Measurements from ENCODE around the gene AGA. TPM values are rescaled to one million over a fixed set of nuclear protein-coding genes. Genes with fewer than 3 reads are reported as not detected.

The AGA gene
- total and polyA plus RNA-seq, 7 experiments from 2014 or later, result 20.4 to 32.8 (median 27.0) TPM

DNA sequence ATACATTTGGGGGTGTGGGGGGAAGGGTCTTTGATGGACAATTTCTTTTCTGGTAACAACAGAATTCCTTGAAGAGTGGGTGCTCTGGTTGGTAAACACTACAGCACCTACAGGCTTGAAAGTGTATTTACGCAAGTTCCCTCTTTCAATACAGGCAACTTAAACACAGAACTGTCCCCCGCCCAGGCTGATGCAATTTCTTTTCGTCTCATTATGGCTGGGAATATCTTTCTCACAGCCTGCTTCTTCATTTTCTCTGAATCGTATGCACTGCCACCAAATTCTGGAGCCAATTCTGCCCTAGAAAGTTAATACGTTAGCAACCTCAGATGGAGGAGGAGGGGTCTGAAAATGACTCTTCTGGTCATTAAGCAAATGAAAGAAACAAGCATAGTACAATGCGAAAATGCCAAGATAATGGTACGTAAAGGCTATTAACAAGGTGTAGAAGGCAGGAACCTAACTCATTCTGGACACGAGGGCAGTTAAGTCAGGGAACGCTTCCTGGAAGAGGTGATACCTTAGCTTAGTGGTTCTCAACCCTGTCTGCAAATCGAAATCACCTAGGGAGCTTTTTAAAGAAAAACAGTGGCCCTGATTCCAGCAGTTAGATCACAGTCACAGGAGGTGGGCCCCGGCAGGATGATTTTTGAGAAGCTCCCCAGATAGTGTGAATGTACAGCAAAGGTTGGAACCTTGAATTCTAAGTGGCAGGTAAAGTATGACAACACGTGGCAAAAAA, 1.0 kb downstream of the AGA start:
- no peaks in the 10 kb centered on the region for H3K9me3 ChIP-seq (ENCODE audit: control insufficient read depth in 2 of 3, low read length in 3 of 3)
- peak in 5 of 9 donors; percentile 2 to 31 (median 13) for DNase-seq
- no peak for ATAC-seq
- H3K4me1 ChIP-seq (ENCODE audit: control insufficient read depth in 2 of 2, insufficient read depth in 2 of 2, low read length in 2 of 2), result peaks cover 12 to 13% of the 10 kb centered on the region in 2 donors
- ChIA-PET POLR2A (interaction anchor here (0.6 to 3.0 kb wide), 15 partner anchors 10 to 1417 kb away, joined by 3 to 72 read pairs (median 4); partner anchors contain the start of gene NEIL3), CTCF (interaction anchor here (1.6 to 2.0 kb wide), 2 partner anchors 50 to 74 kb away, joined by 5 to 6 read pairs; no protein-coding TSS in a partner anchor)
- Mint-ChIP-seq H3K36me3 (peaks cover 3 to 36% (median 17%) of the 10 kb centered on the region in 5 donors), H3K27me3 (no peaks in the 10 kb centered on the region), H3K4me3 (peak overlapping the region; percentile 85 to 96 (median 91)), H3K9me3 (no peaks in the 10 kb centered on the region), H3K27ac (peak overlapping the region; percentile 90 to 100 (median 94)), H3K4me1 (peaks cover 17 to 36% (median 26%) of the 10 kb centered on the region in 7 donors)
- H3K27ac ChIP-seq (ENCODE audit: low read depth, low read length), result peak overlapping the region; percentile 83
- peak overlapping the region; percentile 91 for H3K4me3 ChIP-seq (ENCODE audit: low read length)
- no peaks in the 10 kb centered on the region for H3K27me3 ChIP-seq (ENCODE audit: control insufficient read depth in 2 of 2, insufficient read depth in 2 of 2, low read length in 2 of 2)
- peaks cover 3 to 19% (median 8%) of the 10 kb centered on the region in 3 experiments for H3K36me3 ChIP-seq (ENCODE audit: control insufficient read depth in 2 of 3, insufficient read depth in 3 of 3, low read length in 3 of 3)
- intact Hi-C loops (cut with micrococcal nuclease), result loop anchor here in 1 of 2 donors (1.0 to 5.0 kb wide), 3 partner anchors 74 to 539 kb away; no protein-coding TSS in a partner anchor

DNA sequence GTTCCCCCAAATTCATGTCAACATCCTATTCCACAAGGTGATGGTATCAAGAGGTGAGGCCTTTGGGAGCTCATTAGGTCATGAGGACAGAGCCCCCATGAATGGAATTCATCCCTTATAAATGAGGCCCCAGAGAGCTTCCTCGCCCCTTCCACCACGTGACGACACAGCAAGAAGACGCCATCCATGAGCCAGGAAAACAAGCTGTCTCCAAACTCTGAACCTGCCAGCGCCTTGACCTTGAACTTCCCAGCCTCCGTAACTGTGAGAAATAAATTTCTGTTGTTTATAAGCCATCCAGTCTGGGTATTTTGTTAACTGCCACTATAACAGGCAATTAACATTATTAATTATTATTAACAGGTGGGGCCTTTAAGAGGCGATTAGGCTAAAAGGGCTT, 5.8 kb downstream of the AGA start:
- ChIA-PET CTCF (no interaction called here), POLR2A (no interaction called here)
- H3K4me3 ChIP-seq (ENCODE audit: low read length), result no peak overlapping the region
- Mint-ChIP-seq H3K4me3 (no peak overlapping the region), H3K9me3 (no peaks in the 10 kb centered on the region), H3K27me3 (no peaks in the 10 kb centered on the region), H3K36me3 (peaks cover 9 to 59% (median 27%) of the 10 kb centered on the region in 5 donors), H3K27ac (no peak overlapping the region), H3K4me1 (peaks cover 12 to 21% (median 17%) of the 10 kb centered on the region in 7 donors)
- intact Hi-C loops (cut with micrococcal nuclease), result no loop called here
- DNase-seq (no peak), ATAC-seq (no peak)
- peaks cover 5 to 11% of the 10 kb centered on the region in 2 donors for H3K4me1 ChIP-seq (ENCODE audit: control insufficient read depth in 2 of 2, insufficient read depth in 2 of 2, low read length in 2 of 2)
- peaks cover 11 to 55% (median 13%) of the 10 kb centered on the region in 3 experiments for H3K36me3 ChIP-seq (ENCODE audit: control insufficient read depth in 2 of 3, insufficient read depth in 3 of 3, low read length in 3 of 3)
- H3K27me3 ChIP-seq (ENCODE audit: control insufficient read depth in 2 of 2, insufficient read depth in 2 of 2, low read length in 2 of 2), result no peaks in the 10 kb centered on the region
- H3K27ac ChIP-seq (ENCODE audit: low read depth, low read length), result no peak overlapping the region
- no peaks in the 10 kb centered on the region for H3K9me3 ChIP-seq (ENCODE audit: control insufficient read depth in 2 of 3, low read length in 3 of 3)

DNA sequence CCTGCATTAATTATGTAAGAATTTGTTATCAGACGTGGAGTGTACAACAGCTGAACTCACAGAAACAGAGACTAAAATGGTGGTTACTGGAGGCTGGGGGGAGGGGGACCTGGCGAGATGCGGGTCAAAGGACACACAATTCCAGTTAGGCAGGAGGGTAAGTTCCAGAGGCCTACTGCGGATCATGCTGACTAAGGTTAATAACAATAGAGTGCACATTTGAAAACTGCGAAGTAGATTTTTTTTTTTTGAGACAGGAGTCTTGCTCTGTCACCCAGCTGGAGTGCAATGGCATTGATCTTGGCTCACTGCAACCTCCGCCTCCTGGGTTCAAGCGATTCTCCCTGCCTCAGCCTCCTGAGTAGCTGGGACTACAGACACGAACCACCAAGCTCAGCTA, 7.6 kb downstream of the AGA start:
- Mint-ChIP-seq H3K27me3 (no peaks in the 10 kb centered on the region), H3K4me3 (no peak overlapping the region), H3K36me3 (peaks cover 9 to 61% (median 29%) of the 10 kb centered on the region in 5 donors), H3K9me3 (no peaks in the 10 kb centered on the region), H3K4me1 (peaks cover 0 to 7% (median 0%) of the 10 kb centered on the region in 7 donors), H3K27ac (no peak overlapping the region)
- intact Hi-C loops (cut with micrococcal nuclease), result no loop called here
- peaks cover 11 to 61% (median 13%) of the 10 kb centered on the region in 3 experiments for H3K36me3 ChIP-seq (ENCODE audit: control insufficient read depth in 2 of 3, insufficient read depth in 3 of 3, low read length in 3 of 3)
- no peaks in the 10 kb centered on the region for H3K9me3 ChIP-seq (ENCODE audit: control insufficient read depth in 2 of 3, low read length in 3 of 3)
- H3K4me3 ChIP-seq (ENCODE audit: low read length), result no peak overlapping the region
- DNase-seq (no peak), ATAC-seq (no peak)
- H3K27me3 ChIP-seq (ENCODE audit: control insufficient read depth in 2 of 2, insufficient read depth in 2 of 2, low read length in 2 of 2), result no peaks in the 10 kb centered on the region
- ChIA-PET POLR2A (no interaction called here), CTCF (interaction anchor here (0.6 kb wide), 1 partner anchor 27 kb away, joined by 3 read pairs; no protein-coding TSS in a partner anchor)
- H3K4me1 ChIP-seq (ENCODE audit: control insufficient read depth in 2 of 2, insufficient read depth in 2 of 2, low read length in 2 of 2), result no peaks in the 10 kb centered on the region
- no peak overlapping the region for H3K27ac ChIP-seq (ENCODE audit: low read depth, low read length)

DNA sequence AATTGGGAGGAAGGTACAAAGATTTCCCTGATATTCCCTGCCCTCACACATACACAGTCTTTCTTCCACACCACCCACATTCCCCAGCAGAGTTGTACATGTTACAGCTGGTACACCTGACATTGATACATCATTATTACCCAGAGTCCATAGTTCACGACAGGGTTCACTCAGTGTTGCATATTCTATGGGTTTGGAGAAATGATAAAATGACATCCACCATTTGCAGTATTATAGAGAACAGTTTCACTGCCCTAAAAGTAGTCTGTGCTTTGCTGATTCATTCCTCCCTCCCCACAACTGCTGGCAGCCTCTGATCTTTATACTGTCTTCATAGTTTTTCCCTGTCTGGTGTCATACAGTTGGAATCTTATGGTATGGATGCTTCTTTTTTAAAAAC, 15.0 kb downstream of the AGA start:
- H3K9me3 ChIP-seq (ENCODE audit: control insufficient read depth in 2 of 3, low read length in 3 of 3), result no peaks in the 10 kb centered on the region
- no peaks in the 10 kb centered on the region for H3K27me3 ChIP-seq (ENCODE audit: control insufficient read depth in 2 of 2, insufficient read depth in 2 of 2, low read length in 2 of 2)
- ATAC-seq (no peak), DNase-seq (no peak)
- no peaks in the 10 kb centered on the region for H3K4me1 ChIP-seq (ENCODE audit: control insufficient read depth in 2 of 2, insufficient read depth in 2 of 2, low read length in 2 of 2)
- H3K27ac Mint-ChIP-seq, result no peak overlapping the region
- peaks cover 0 to 4% (median 0%) of the 10 kb centered on the region in 7 donors for H3K4me1 Mint-ChIP-seq
- H3K9me3 Mint-ChIP-seq, result peaks cover 0 to 2% (median 0%) of the 10 kb centered on the region in 11 donors
- ChIA-PET POLR2A (no interaction called here), CTCF (no interaction called here)
- no peak overlapping the region for H3K4me3 Mint-ChIP-seq
- H3K4me3 ChIP-seq (ENCODE audit: low read length), result no peak overlapping the region
- peaks cover 0 to 14% (median 8%) of the 10 kb centered on the region in 5 donors for H3K36me3 Mint-ChIP-seq
- peaks cover 0 to 8% (median 5%) of the 10 kb centered on the region in 5 donors for H3K27me3 Mint-ChIP-seq
- intact Hi-C loops (cut with micrococcal nuclease), result no loop called here
- H3K27ac ChIP-seq (ENCODE audit: low read depth, low read length), result no peak overlapping the region
- H3K36me3 ChIP-seq (ENCODE audit: control insufficient read depth in 2 of 3, insufficient read depth in 3 of 3, low read length in 3 of 3), result peaks cover 0 to 14% (median 0%) of the 10 kb centered on the region in 3 experiments

DNA sequence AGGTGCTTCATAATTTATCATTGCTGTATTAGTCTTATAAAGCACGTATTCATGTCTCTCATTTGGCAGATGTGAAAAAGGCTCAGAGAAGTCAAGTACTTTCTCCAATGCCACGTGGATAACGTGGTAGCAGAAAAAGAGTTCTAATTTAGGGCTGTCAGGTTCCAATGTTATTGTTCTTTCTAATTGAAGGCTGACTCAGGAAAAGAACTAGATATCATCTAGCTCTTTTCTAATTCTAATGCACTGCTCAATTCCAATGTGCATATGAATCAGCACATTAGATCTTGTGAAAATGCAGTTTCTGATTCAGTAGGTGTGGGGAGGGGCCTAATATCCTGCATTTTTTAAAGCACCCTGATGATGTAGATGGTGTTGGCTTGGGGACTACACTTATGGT, 22.8 kb downstream of the AGA start:
- DNase-seq (no peak), ATAC-seq (no peak)
- intact Hi-C loops (cut with micrococcal nuclease), result no loop called here
- Histone ChIP-seq H3K36me3 (ENCODE audit: control insufficient read depth in 2 of 3, insufficient read depth in 3 of 3, low read length in 3 of 3) (no peaks in the 10 kb centered on the region), H3K4me3 (ENCODE audit: low read length) (no peak overlapping the region), H3K27me3 (ENCODE audit: control insufficient read depth in 2 of 2, insufficient read depth in 2 of 2, low read length in 2 of 2) (no peaks in the 10 kb centered on the region), H3K4me1 (ENCODE audit: control insufficient read depth in 2 of 2, insufficient read depth in 2 of 2, low read length in 2 of 2) (no peaks in the 10 kb centered on the region), H3K9me3 (ENCODE audit: control insufficient read depth in 2 of 3, low read length in 3 of 3) (no peaks in the 10 kb centered on the region), H3K27ac (ENCODE audit: low read depth, low read length) (no peak overlapping the region)
- ChIA-PET POLR2A (no interaction called here), CTCF (interaction anchor here (1.1 kb wide), 1 partner anchor 26 kb away, joined by 3 read pairs; no protein-coding TSS in a partner anchor)
- H3K4me3 Mint-ChIP-seq, result no peak overlapping the region
- H3K9me3 Mint-ChIP-seq, result peaks cover 1 to 20% (median 11%) of the 10 kb centered on the region in 11 donors
- H3K36me3 Mint-ChIP-seq, result peaks cover 0 to 10% (median 6%) of the 10 kb centered on the region in 5 donors
- H3K27me3 Mint-ChIP-seq, result peaks cover 0 to 20% (median 7%) of the 10 kb centered on the region in 5 donors
- no peaks in the 10 kb centered on the region for H3K4me1 Mint-ChIP-seq
- H3K27ac Mint-ChIP-seq, result no peak overlapping the region

DNA sequence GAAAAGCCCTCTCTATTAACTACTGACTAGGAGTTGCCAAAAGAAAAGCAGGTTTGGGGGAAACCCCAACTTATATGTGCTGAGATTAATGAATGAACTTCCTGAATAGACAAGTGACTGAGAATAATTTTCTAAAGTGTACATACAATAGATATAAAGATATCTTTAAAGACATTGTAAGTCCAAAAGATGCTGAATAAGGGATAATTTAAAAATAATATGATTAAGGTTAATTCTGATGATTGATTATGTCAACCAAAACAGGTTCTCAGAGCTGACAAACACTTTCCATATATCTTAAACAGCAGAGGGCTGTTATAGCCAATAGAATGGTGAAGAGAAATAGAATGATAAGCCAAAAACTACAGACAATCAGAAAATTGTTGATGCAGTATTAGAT, 28.6 kb downstream of the AGA start:
- H3K9me3 ChIP-seq (ENCODE audit: control insufficient read depth in 2 of 3, low read length in 3 of 3), result no peaks in the 10 kb centered on the region
- intact Hi-C loops (cut with micrococcal nuclease), result no loop called here

More for the DNA sequence above, 28.6 kb downstream of the AGA start:
- H3K36me3 Mint-ChIP-seq, result no peaks in the 10 kb centered on the region
- Histone ChIP-seq H3K4me1 (ENCODE audit: control insufficient read depth in 2 of 2, insufficient read depth in 2 of 2, low read length in 2 of 2) (no peaks in the 10 kb centered on the region), H3K27ac (ENCODE audit: low read depth, low read length) (no peak overlapping the region), H3K36me3 (ENCODE audit: control insufficient read depth in 2 of 3, insufficient read depth in 3 of 3, low read length in 3 of 3) (no peaks in the 10 kb centered on the region), H3K27me3 (ENCODE audit: control insufficient read depth in 2 of 2, insufficient read depth in 2 of 2, low read length in 2 of 2) (no peaks in the 10 kb centered on the region), H3K4me3 (ENCODE audit: low read length) (no peak overlapping the region)
- no peak overlapping the region for H3K27ac Mint-ChIP-seq
- ATAC-seq (no peak), DNase-seq (no peak)
- H3K27me3 Mint-ChIP-seq, result peaks cover 0 to 12% (median 0%) of the 10 kb centered on the region in 5 donors
- CTCF ChIA-PET, result no interaction called here
- POLR2A ChIA-PET, result no interaction called here
- H3K4me1 Mint-ChIP-seq, result peaks cover 0 to 3% (median 0%) of the 10 kb centered on the region in 7 donors
- no peak overlapping the region for H3K4me3 Mint-ChIP-seq
- H3K9me3 Mint-ChIP-seq, result peaks cover 0 to 4% (median 0%) of the 10 kb centered on the region in 11 donors
